ENCODE data around the gene NXNL1. TPM values are rescaled to one million over a fixed set of nuclear protein-coding genes. Genes with fewer than 3 reads are reported as not detected.
A peak's percentile ranks its signal among the peaks of the same experiment; 100 is the strongest.
"Not testable (repeated sequence)": the region's sequence is repeated elsewhere in the genome, so short reads cannot be mapped to it uniquely, and the experiment has no call there.

NXNL1 gene
- total RNA-seq, 1 experiment from 2014 or later = not detected

DNA sequence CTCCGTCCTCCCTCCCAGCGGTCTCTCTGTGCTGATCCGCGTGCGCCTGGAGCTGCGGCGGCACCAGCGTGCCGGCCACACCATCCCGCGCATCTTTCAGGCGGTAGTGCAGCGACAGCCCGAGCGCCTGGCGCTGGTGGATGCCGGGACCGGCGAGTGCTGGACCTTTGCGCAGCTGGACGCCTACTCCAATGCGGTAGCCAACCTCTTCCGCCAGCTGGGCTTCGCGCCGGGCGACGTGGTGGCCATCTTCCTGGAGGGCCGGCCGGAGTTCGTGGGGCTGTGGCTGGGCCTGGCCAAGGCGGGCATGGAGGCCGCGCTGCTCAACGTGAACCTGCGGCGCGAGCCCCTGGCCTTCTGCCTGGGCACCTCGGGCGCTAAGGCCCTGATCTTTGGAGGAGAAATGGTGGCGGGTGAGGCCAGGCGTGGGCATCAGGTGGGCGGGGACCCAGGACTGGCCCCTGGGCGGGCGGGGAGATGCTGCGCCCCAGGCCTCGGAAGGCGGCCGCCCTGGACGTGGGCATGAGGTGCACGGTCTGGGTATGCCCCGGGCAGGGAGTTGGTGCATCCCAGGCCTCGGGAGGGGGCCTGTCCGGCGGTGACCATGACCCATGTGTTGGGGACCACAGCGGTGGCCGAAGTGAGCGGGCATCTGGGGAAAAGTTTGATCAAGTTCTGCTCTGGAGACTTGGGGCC, 26.0 kb upstream of the NXNL1 start:
- no peak for DNase-seq (ENCODE audit: low spot score)

DNA sequence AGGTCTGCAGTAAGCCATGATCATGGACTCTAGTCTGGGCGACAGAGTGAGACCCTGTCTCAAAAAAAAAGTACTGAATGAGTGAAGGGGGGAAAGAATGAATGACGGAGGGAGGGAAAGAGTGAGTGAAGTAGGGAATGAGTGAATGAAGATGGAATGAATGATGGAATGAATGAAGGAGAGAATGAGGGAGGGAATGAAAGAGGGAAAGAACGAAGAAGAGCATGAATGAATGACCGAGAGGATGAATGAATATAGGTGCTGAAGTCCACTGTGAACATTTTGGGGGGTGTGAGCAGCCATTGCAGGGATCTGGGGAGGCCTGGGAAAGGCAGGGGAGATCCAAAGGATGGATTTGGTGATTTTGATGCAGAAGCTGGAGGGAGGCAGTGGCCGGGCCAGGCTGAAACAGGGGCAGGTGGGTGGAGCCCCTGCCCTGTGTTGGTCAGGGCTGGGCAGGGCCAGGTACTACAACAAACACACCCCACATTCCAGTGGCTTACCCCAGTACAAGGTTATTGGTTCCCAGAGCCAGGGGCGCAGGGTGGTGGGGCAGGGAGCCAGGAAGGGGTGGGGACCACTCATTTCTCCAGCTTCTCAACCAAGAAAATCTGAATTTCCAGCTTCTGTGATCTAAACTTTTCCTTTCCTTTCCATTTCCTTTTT, 23.9 kb upstream of the NXNL1 start:
- no peak for DNase-seq (ENCODE audit: low spot score)

DNA sequence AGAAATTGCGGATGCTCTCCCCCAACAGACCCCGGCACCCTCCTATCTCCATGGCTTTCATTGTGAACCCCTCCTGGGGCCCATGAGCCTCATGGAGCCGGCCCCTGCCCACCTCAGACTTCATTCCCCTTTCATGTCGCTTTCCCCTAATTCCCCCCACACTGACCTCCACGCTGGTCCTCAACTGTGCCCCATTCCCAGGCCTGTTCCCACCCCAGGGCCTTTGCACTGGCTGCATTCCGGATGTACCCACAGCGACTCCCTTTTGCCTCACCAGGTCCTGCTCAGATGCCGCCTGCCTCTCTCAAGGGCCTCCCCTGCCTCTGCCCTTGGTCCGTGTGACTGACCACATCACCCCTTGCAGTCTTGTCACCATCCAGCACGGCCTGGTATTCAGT, 22.9 kb upstream of the NXNL1 start:
- no peak for DNase-seq (ENCODE audit: low spot score)

DNA sequence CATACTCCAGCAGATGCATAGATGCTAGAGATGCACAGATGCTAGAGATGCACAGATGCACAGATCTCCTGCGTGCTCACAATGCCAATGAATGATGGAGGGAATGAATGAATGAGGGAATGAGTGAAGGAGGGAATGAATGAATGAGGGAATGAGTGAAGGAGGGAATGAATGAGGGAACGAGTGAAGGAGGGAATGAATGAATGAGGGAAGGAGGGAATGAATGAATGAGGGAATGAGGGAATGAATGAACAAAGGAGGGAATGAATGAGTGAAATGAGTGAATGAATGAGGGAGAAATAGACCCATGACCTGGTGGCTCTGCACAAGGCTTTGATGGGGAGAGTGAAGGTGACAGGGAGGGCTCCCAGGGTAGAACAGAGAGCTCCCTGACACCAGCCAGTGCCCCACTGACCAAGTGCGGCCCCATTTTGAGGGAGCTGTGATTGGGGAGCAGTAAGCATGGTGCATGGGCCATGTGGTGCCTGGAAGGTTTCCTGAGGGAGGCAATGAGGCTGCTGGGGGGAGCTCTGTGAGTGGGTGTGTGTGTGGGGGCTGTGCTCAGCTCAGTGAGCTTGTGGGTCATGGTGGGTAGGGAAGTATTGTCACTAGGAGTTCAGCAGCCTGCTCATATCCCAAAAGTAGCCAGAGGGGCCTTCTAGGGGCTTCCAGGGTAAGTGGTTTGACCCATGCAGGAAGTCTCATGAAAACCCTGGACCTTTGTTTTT, 22.3 kb upstream of the NXNL1 start:
- no peak for DNase-seq (ENCODE audit: low spot score)

DNA sequence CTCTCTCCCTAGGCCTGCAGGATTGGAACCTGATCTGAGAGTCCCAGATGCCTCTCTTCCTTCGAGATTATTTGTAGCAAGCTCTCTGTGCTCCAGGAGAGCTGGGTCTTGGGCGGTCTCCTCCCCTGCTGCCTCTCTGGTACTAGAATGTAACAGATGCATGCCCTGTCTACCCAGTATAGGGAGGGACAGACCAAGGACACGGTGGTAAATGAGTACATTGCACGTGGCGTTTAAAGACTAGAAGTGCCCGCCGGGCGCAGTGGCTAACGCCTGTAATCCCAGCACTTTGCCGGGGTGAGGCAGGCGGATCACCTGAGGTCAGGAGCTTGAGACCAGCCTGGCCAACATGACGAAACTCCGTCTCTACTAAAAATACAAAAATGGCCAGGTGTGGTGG, 21.3 kb upstream of the NXNL1 start:
- DNase-seq (ENCODE audit: low spot score) = no peak

DNA sequence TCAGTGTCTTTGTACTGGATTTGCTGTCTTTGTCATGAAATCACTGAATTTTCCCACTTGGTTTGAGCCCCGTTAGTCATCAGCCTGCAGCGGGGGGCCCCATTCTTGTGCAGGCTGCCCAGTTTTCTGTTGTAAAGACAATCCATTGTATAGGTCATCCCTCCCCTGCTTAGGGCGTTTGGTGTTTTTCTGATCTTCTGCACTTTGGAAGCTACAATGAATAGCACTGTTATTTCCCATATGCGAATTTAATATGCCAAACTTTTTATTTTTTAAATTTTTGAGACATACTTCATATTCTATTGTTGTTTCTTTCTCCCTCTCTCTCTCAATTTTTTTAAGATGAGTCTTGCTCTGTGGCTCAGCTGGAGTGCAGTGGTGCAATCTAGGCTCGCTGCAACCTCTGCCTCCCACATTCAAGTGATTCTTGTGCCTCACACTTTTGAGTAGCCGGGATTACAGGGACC, 18.6 kb upstream of the NXNL1 start:
- no peak for DNase-seq (ENCODE audit: low spot score)

DNA sequence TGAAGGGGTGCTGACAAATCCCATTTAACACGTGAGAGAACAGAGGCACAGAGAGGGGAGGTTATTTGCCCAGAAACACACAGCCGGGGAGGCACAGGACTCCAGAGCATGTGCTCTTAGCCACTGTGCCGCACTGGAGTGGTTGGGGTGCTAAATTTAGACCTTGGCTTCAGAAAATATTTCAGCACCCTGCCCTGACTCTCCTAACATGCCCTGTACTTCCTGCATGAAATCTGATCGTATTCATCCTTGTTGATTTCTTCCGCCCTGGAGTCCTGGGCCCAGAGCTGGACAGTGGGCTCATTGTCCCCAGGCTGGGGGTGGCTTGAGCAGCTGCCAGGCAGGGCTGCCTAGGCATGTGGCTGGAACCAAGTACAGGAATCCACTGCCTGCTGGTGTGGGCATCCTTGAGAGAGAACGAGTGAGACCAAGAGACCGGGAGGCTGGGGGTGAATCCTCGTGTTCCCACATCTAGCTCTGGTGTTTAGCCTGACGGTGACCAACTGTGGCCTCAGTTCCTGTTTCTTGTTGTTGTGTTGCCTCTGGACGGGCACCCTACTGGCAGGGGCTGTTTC, 14.9 kb upstream of the NXNL1 start:
- DNase-seq (ENCODE audit: low spot score) = peak; percentile 29

DNA sequence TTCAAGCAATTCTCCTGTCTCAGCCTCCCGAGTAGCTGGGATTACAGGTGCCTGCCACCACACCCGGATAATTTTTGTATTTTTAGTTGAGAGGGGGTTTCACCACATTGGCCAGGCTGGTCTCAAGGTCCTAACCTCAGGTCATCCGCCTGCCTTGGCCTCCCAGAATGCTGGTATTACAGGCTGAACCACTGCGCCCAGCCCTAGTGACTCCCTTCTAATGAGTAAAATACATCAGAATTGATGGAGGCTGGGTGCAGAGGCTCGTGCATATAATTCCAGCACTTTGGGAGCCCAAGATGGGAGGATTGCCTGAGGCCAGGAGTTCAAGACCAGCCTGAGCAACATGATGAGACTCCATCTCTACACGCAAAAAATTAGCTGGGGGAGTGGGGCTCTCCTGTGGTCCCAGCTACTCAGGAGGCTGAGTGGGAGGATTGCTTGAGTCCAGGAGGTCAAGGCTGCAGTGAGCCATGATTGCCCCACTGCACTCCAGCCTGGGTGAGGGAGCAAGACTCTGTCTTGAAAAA, 14.3 kb upstream of the NXNL1 start:
- not testable (repeated sequence) for DNase-seq (ENCODE audit: low spot score)

DNA sequence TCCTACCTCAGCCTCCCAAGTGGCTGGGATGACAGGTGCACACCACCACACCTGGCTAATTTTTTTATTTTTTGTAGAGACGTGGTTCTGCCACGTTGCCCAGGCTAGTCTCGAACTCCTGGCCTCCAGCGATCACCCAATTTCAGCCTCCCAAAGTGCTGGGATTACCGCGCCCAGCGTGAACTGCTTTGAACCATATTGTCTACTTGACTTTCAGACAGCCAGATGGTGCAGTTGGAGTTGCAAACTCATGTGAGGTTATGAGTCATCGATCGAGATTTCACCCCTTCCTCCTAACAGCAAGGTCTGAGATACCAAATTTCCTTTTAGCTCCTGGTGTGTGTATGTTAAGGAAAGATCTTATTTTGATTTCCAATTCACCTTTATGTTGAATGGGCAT, 12.3 kb upstream of the NXNL1 start:
- no peak for DNase-seq (ENCODE audit: low spot score)

DNA sequence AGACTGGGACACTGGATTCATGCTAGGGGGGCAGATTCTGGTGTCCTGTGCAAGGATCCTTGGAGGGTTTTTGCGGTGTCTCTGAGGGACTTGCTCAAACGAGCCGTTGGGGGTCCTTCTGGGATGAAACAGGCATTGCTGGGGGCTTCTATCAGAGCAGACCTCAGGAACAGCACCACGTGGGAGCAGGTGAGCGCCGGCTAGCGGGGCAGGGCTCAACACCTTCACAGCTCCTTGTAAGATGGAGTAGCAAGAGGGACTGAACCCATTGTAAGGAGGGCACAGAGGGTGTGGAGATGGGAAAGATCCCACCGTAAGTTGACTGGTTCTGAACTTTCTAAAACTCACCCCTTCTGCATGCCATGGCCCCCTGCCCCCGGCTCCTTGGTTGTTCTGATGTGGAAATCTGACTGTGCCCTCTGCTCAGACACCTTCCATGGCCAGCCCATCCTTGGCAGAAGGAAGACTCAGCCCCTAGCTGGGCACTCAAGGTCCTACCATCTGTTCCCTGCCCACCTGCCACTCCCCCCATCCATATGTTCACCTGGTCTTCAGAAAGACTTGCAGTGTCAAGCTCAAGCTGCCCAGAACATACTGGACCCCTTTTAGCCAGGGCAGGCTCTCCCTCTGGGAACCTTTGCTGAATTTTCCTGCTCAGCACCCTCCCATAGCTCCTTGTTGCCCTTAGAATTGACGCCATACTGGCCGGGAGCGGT, 10.8 kb upstream of the NXNL1 start:
- DNase-seq (ENCODE audit: low spot score) = no peak

DNA sequence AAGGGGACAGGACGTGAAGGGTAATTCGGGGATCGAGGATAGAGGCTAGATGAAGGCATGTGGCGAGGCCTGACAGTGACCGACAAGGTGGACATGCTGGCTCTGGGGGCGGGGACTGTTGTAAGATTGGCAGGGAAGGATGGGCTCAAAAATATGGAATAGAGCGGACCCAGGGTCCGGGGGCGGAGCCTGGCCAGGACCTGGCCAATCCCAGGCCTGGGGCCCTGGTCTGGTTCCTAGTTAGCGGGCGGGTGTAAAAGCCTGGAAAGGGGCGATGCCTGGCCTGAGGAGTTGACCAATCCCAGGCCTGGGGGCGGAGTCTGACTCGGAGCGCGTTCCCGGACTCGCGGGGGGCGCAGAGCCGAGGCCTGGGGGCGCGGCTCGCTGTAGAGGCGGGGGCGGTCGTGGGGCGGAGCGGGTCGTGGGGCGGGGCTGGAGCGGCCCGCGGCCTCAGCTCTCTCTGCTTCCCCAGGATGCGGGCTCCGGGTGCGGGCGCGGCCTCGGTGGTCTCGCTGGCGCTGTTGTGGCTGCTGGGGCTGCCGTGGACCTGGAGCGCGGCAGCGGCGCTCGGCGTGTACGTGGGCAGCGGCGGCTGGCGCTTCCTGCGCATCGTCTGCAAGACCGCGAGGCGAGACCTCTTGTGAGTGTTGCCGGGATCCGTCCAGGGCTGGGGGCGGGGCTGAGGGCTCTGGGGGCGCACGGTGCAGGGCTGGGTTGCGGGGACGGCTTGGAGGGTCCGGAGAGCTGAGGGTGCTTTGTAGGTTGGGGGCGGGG, 9.5 kb upstream of the NXNL1 start, which contains the start of gene SLC27A1:
TSS of gene SLC27A1 (plus strand) at position 457 of the 774 bp plus-strand sequence. CDS start at position 474, 17 bp downstream.
- DNase-seq (ENCODE audit: low spot score) = peak; percentile 88

DNA sequence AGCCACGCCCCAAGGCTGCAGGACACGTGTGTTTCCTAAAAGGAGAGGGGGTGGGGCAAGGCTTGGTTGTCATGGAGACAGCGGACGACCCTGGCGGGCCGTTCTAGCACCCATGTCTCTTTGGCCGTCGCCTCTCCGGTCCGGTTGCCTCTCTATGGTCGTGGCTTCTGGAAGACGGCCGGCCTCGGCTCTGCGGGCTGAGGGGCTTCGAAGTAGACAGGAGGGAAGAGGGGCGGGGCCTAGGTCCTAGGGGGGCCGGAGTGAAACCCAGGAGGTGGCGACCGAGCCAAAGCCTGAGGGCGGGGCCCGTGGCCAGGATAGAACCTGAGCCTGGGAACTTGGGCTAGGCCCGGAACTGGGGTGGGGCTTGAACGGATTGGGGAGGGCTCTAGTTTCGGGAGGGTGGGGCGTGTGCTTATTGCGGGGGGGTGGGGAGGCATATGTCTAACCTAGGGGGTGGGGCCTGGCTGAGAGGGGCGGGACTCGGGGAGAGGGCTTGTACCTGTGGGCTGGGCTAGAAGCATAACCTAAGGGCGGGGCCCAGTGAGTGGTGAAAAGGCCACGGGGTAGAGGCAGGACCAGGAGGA, 8.8 kb upstream of the NXNL1 start:
- no peak for DNase-seq (ENCODE audit: low spot score)

DNA sequence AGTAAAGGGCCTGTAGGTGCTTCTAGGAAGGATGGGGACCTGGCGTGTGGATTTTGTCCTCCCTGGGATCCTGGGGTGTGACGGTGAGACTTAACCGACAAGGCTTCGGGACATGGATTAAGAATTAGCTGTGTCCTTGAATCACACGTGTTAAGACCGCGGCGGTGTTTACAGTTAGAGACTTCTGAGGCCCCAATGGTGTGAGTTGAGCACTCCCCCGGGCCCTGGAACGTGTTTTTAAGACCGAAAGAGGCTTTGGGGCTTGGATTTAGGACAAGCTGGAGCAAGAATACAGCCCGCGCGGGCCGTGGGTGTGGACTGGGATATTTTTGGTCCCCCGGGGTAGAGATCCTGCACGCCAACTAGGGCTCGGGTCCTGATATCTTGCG, 8.4 kb upstream of the NXNL1 start:
- no peak for DNase-seq (ENCODE audit: low spot score)

DNA sequence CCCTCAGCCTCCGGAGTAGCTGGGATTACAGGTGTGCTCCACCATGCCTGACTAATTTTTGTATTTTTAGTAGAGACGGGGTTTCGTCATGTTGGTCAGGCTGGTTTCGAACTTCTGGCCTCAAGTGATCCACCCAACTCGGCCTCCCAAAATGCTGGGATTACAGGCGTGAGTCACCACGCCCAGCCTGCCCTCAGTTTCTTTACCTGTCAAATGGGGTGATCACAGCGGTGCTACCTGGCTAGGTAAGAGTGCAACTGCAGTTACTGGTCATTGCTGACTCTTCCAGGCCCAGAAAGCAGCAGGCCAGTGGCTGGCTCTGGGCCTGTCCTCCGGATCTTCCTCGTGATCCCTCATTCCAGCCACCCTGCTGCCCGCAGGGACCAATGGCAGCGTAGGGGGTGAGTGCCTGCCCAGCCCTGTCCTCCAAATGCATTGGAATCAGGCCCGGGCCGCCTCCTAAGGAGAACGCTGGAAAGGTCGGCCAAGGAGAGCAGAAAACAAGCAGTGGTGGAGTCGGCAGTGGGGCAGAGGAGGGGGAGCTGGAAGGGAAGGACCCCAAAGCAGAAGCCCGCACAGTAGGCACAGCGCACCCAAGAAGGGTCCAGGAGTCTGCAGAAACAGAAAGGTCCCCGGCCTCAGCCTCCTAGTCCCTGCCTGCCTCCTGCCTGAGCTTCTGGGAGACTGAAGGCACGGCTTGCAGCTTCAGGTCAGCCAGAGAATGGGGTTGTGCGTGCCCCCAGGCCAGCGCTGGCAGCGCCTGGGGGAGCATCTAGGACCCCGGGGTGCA, 7.8 kb upstream of the NXNL1 start:
- no peak for DNase-seq (ENCODE audit: low spot score)

DNA sequence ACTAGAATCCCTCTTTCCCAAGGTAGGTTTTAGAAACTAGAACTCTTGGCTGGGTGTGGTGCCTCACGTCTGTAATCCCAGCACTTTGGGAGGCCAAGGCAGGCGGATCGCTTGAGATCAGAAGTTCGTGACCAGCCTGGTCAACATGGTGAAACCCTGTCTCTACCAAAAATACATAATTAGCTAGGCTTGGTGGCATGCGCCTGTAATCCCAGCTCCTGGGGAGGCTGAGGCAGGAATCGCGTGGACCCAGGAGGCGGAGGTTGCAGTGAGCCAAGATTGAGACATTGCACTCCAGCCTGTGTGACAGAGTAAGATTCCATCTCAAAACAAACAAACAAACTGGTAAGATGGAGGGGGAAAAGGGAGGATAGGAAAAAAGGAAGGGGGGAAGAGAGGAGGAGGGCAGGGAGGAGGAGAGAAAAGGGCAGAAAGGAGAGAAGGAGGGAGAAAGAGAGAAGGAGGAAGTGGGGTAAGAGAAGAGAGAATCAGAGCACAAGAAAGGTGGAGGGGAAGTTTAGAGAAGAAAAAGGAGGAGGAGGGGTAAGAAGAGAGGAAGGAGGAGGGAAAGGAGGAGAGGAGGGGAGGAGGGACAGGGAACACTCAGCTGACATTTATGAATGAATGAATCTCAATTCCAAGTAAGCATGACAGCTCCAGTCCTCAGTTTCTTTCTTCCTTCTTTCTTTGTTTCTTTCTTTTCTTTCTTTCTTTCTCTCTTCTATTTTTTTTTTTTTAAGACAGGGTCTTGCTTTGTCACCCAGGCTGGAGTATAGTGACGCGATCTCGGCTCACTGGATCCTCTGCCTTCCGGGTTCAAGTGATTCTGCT, 7.0 kb upstream of the NXNL1 start:
- DNase-seq (ENCODE audit: low spot score) = no peak

DNA sequence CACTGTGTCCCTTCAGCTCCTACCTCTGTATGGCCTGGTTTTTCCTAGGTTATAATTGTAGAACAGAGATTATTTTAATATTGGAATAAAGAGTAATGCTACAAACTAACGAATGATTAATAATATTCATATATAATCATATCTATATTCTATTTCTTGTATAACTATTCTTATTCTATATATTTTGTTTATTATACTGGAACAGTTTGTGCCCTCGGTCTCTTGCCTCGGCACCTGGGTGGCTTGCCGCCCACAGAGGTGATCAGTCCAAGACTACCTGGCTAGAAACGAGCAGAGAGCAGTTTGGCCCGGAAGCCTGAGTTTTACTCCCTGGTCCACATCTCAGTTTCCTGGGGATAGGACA, 5.7 kb upstream of the NXNL1 start:
- DNase-seq (ENCODE audit: low spot score) = no peak

DNA sequence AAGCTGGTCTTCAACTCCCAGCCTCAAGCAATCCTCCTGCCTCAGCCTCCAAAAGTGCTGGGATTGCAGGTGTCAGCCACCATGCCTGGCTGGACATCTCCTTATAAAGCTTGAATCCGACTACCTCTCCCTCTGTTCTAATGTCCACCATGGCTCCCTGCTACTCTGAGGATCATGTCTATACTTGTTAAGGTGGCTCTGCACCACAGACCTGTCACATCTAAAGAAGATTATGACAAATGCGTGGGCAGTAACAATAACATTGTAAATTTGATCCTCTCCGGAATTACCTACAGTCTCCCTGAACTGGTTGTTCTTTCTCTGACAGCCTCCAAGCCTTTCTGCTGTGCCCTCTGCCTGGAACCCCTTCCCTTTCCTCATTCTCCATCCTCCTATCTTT, 1.8 kb downstream of the NXNL1 start:
- DNase-seq (ENCODE audit: low spot score) = no peak

DNA sequence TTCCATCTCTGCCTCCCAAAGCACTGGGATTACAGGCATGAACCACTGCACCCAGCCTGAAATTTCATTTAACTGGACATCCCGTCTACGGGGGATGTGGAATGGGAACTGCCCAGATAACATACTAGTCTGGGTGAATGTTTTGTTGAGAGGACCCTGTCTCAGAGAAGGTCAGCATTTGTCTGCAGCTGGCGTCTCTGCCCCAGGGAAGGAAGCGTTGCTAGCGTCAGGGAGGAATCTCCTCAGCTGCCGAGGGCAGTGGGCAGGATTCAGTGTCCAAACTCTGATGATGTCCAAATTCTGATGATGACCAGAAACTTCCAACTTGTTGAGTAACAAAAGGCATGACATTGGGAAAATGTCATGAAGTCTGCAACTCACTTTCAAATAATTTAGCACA, 3.1 kb downstream of the NXNL1 start:
- no peak for DNase-seq (ENCODE audit: low spot score)

DNA sequence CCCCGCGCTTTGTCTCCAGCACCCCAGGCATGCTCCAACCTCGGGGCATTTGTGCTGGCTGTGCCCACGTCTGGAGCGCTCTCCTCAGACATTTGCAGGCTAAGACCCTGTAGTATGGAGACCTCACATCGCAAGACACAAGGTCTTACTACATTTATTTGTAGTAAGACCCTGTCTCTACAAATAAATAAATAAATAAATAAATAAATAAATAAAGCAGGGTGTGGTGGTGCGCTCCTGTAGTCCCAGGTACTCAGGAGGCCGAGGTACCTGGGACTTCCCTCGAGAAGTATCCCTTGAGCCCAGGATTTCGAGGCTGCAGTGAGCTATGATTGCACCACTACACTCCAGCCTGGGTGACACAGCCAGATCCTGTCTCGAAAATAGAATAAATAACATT, 4.6 kb downstream of the NXNL1 start:
- DNase-seq (ENCODE audit: low spot score) = no peak

All from HT-29 (cell line).